ENCODE data around the gene PCBD2.

Gene PCBD2

DNA sequence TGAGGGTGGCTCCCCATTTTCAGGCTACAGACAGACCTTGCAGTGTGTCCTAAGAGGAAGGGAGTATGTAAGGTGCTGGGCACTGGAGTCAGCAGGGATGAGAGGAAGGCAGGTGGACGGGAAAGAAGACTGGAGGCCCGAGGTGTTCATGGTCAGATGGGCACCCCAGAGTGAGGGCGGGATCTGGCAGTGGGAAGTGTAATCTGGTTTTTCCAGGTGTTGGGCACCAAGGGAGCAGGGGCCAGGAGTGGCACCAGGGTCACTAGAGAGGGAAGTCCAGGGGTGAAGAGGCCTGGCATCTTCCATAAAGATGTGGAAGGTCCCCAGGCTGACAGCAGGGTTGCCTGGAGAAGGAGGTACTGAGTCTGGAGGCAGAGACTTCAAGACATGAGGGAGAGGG lies 99.4 kb downstream of the PCBD2 start:
- DNase-seq: no peak

DNA sequence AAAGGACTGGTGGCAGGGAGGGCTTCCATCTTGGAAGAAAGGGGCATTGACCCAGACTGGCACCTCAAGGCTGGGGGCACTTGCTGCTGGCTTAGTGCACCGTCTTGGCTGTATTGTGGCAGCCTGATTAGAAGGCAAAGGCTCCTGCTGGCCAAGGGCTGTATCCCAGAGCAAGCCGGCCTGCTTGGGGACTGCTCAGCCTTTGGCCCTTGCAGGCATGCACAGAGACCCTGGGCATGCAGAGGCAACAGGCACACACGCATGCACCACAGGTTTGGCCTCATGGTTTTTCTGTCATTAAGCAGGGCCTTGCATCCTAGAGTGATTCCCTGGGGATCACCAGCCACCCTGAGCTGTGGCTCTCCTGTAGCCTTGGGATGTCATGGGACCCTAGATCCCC lies 100.1 kb downstream of the PCBD2 start:
- DNase-seq: no peak

DNA sequence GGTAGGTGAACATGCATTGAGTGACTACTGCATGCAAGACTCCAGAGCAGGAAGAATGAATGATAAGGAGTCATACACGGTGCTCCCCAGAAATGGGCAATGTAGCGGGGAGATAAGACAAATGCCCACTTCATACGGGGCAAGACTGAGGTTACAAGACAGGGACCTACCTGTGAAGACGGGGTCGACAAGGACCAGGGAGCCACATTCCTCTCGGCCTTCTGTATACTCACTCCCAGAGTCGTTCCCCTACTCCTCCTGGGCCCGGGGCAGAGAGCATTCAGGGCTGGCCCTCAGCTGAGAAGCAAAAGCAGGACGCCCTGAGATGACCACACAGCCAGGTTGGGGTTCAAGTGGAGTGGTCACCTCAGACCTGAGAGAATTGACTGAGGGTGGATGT lies 102.4 kb downstream of the PCBD2 start:
- no peak for DNase-seq

DNA sequence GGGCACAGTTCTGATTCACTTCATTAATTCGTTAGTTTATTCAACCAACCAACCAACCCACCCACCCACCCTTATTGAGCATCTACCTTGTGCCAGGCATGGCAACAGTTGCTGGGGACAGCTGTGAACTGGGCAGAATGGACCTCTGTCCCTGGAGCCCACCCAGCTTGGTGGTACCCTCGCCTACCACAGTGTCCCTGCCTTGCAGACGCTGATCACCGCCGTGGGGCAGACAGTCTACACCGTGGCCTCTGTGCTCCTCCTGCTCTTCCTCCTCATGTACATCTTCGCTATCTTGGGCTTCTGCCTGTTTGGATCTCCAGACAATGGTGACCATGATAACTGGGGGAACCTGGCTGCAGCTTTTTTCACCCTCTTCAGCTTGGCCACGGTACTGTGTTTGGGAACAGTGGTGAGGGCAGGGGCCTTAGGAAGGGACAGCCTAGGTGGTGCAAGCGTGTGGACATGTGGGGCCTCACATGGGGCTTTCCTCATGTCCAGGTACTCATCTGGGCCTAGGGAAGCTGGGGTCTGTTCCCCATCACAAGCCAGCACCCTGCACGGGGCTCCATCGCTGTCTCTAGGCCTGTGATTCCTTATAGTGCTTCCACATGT lies 102.9 kb downstream of the PCBD2 start:
- no peak for DNase-seq

DNA sequence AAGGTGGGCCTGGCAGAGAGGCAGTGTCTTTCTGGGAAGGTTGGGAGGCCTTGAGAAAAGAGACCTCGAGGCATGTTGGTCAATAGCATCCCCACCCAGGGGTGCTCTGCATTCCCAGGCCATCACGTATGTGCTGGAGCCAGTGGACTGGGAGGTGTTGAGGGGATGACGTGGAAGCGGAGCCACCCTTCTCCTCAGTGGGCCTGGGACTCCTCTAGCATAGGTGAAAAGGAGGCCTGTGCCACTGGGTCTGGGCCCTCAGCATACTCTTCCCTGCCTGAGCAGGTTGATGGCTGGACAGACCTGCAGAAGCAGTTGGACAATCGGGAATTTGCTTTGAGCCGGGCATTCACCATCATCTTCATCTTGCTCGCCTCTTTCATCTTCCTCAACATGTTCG lies 103.6 kb downstream of the PCBD2 start:
- no peak for DNase-seq

DNA sequence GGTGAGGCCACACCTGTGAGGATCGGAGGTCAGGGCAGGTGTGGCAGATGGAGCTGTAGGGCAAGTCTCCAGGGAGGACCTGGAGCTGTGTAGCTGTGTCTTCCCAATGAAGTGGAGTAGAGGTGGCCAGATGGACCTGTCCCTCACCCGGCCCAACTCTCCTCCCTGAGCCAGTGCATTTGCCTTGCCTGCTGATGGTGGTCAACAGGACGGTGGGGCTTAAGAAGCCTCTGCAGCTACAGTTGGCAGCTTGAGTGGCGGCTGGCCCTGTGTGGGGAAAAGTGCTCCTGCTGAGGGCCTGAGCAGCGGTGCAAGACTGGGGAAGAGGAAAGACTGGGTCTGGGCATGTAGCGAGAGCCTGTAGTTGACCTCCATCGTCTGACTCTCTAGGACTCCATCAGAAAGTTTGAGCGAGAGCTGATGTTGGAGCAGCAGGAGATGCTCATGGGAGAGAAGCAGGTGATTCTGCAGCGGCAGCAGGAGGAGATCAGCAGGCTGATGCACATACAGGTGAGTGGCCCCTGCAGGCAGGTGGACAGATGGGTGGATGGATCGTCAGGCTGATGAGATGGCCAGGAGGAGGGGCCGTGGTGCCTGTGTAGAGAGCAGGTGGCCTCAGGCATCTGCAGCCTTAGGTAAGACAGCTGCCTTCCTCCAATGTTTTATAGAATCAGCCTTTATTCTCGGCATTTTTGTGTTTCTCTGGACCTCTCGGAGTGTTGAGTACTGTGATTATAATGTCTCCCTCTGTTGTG lies 104.2 kb downstream of the PCBD2 start:
- no peak for DNase-seq

DNA sequence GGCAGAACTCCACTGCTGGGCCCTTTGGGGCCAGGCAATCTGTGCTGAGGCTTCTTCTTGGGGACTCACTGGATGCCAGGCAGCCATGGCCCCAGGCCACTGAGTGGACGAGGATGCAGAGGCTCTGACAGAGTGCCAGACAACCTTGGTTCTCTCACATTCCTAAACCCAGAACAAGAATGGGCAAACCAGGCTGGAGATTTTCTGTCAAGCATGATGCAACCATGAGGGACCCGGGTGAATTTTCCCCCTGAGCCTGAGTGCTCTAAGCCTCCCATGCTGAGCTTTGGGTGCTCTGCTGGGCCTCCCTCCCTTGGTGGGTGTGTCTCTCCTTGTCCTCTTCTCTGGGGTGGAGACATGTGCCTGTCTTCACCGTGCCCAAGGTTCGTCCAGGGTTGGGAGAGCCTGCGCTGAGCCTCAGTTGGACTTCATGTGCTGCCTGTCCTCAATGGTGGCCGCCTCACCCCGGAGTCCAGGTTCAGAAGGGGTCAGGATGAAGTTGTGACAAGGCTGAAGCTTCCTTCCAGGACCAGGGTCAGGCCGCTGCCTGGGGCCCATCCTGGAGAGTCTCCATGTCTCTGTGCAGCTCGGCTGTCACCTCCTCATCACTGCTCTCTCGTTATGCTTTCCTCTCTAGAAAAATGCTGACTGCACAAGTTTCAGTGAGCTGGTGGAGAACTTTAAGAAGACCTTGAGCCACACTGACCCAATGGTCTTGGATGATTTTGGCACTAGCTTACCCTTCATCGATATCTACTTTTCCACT lies 105.0 kb downstream of the PCBD2 start:
- no peak for DNase-seq

DNA sequence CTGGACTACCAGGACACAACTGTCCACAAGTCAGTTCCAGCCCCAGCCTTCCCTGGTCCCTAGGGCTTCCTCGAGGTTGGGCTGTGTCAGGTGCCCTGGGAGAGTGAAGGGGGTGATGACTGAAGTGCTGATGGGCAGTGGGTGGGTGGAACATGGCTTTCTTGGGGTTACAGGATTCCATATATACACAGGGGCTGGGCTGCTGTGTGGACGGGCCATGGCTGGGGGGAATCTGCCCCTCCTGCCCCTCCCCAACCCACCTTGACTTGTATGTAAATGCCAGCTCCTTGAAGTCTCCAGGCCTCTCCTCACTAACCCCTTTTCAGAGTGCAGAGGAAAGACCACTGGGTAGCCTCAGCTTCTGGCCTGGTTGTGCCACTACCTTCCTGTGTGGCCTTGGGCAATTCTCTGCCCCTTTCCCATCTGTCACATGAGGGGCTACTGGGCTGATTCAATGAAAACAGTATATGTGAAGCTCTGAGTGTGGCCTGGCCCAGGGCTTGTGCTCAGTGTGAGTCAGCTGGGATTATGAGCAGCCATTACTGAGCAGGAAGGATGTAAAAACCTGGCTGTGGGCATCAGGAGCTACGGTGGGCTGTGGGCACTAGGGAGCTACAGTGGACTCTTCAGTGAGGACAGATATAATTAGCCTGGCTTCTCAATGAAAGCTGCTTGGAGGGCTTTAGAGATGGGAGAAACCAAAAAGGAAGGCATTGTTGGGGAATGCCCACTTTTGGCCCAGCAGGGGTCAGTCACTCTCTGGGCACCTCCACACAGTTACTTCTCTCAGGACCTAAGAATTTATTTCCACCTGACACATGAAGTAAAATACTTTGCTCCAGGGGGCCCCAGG lies 105.8 kb downstream of the PCBD2 start:
- no peak for DNase-seq

DNA sequence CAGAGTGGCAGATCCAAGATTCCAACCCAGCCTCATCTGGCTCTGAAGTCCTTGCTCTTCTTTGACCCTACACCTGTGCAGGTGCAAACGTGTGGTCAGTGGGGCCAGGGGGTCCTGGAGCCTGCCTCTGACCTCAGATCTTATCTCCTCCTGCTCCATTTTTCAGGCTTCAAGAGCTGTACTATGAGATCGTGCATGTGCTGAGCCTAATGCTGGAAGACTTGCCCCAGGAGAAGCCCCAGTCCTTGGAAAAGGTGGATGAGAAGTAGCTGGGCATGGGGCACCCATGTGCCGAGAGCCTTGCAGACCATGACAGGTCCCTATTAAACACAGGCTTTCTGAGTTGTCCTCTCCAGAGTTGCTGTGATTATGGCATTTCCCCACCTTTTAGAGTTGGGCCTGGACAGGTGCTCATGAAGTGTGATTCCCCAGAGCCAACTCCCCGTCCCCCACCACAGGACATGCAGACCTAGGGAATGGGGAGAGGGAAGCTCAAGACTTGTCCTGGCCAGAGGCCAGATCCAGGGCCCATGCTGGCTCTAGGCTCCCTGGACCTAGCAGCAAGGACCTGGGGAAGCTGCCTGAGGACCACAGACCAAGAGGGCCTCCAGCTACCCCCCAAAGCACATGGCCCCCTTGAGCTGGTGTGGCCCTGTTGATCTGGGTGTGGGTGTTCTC lies 106.6 kb downstream of the PCBD2 start:
- no peak for DNase-seq

DNA sequence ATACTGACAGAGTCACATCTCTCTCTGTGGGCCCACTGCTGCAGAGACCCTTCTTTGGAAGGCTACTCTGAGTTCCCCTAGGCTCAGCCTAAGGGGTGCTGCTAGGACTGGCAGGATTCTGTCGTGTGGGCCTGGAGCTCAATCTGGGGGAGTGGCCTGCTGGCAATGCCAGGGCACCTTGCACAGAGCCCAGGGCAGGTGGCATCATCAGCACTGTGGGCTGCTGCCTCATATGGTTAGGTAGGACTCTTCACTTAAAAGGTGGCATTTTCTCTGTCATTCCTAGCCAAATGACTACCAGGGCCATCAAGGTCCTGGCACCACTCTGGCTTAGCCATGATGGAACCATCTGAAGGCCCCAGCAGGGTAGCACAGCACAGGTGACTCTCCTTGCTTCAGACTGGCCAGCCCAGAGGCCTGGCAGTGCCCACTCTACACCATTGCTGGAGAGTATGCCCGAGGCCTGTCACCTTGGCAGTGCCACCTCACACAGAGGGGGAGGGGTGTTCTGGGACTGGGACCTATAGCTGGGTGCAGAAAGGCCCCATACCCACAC lies 107.2 kb downstream of the PCBD2 start:
- no peak for DNase-seq
